Keratinocyte (primary cell): ENCODE results near the gene B4GALNT3. TPM values are rescaled to one million over a fixed set of nuclear protein-coding genes. Genes with fewer than 3 reads are reported as not detected.

ENCODE experiments used
- DNase-seq: peaks from one replicate; pipeline ENCODE4 v3.0.0-alpha.2; 2011; ENCODE audit warnings: low read depth, missing footprints, low spot score
- FAIRE-seq: peaks from 2 replicates; lab custom pipeline; 2011; peaks lifted over from hg19 to GRCh38; lab: Jason Lieb, UNC
- H2AFZ ChIP-seq: 2 replicates; pipeline ENCODE4 v1.6.0; 2012; ENCODE audit warnings: low read length, control low read depth, inconsistent platforms; ENCODE audit not compliant: control insufficient read depth
- H3K27ac ChIP-seq: 2 replicates; pipeline ENCODE4 v1.5.1; 2011; ENCODE audit warnings: low read length; ENCODE audit not compliant: control insufficient read depth, insufficient read depth
- H3K27me3 ChIP-seq: 3 replicates; pipeline ENCODE4 v1.6.0; 2011; ENCODE audit warnings: low read length; ENCODE audit not compliant: control insufficient read depth, insufficient read depth; ENCODE audit errors: extremely low read depth
- H3K36me3 ChIP-seq, 2 experiments: 2 replicates in 1 of 2; 3 replicates in 1 of 2; pipeline ENCODE4 v1.5.1; 2011; ENCODE audit warnings: low read length in 2 of 2, mild to moderate bottlenecking in 1 of 2; ENCODE audit not compliant: control insufficient read depth in 2 of 2, insufficient read depth in 2 of 2; ENCODE audit errors: extremely low read depth in 1 of 2
- H3K4me1 ChIP-seq: 3 replicates; pipeline ENCODE4 v1.5.1; 2011; ENCODE audit warnings: low read length; ENCODE audit not compliant: control insufficient read depth, insufficient read depth; ENCODE audit errors: extremely low read depth
- H3K4me2 ChIP-seq: 3 replicates; pipeline ENCODE4 v1.6.0; 2011; ENCODE audit warnings: low read depth, low read length; ENCODE audit not compliant: control insufficient read depth, insufficient read depth; ENCODE audit errors: extremely low read depth
- H3K4me3 ChIP-seq, 3 experiments: fragments of 200-600 bp in 1 of 3; sonication (generic) in 1 of 3; 2 replicates in 2 of 3; 3 replicates in 1 of 3; pipeline ENCODE4 v1.5.1; 2011 to 2016; ENCODE audit warnings: low read length in 3 of 3, mild to moderate bottlenecking in 3 of 3, control low read depth in 2 of 3, inconsistent platforms in 1 of 3, low read depth in 1 of 3, mixed read lengths in 1 of 3, mixed run types in 1 of 3, moderate library complexity in 1 of 3; ENCODE audit not compliant: control insufficient read depth in 2 of 3, insufficient read depth in 2 of 3; ENCODE audit errors: extremely low read depth in 1 of 3
- H3K79me2 ChIP-seq: 2 replicates; pipeline ENCODE4 v1.6.0; 2012; ENCODE audit warnings: low read length; ENCODE audit not compliant: control insufficient read depth, insufficient read depth
- H3K9ac ChIP-seq: 3 replicates; pipeline ENCODE4 v1.6.0; 2011; ENCODE audit warnings: low read length; ENCODE audit not compliant: control insufficient read depth, insufficient read depth; ENCODE audit errors: extremely low read depth
- H3K9me1 ChIP-seq: 3 replicates; pipeline ENCODE4 v1.6.0; 2011; ENCODE audit warnings: low read length; ENCODE audit not compliant: control insufficient read depth, insufficient read depth; ENCODE audit errors: extremely low read depth
- H3K9me3 ChIP-seq: 2 replicates; pipeline ENCODE4 v1.5.1; 2012; ENCODE audit warnings: low read depth, low read length; ENCODE audit not compliant: control insufficient read depth
- H4K20me1 ChIP-seq: 3 replicates; pipeline ENCODE4 v1.6.0; 2011; ENCODE audit warnings: low read length; ENCODE audit not compliant: control insufficient read depth, insufficient read depth; ENCODE audit errors: extremely low read depth
- CTCF ChIP-seq, 3 experiments: IDR thresholded peaks in 1 of 3; conservative IDR thresholded peaks in 1 of 3; optimal IDR thresholded peaks in 1 of 3; 2 replicates in 2 of 3; 3 replicates in 1 of 3; pipeline versions ENCODE3 to v1.5.1; 2011; ENCODE audit warnings: low read length in 3 of 3, mild to moderate bottlenecking in 3 of 3, moderate library complexity in 2 of 3, control low read depth in 1 of 3, inconsistent platforms in 1 of 3; ENCODE audit not compliant: insufficient read depth in 2 of 3; ENCODE audit errors: extremely low read depth in 1 of 3
- EZH2 ChIP-seq: IDR thresholded peaks from one replicate; pipeline ENCODE4 v1.6.1; 2012; ENCODE audit warnings: inconsistent platforms, mild to moderate bottlenecking, low read length, moderate library complexity
- dilution Hi-C: fragments of 300-500 bp; cut with MboI; formaldehyde crosslinking; loops from one replicate; pipeline ENCODE4 v1.7.0; 2020; ENCODE audit warnings: low sequenced_read_pairs; ENCODE audit not compliant: extremely low pct_ligation_motif_present
- polyA plus RNA-seq, 5 experiments: library from polyadenylated mRNA; depleted of rRNA in 3 of 5; stranded (reverse) in 3 of 5; stranded (forward) in 1 of 5; unstranded in 1 of 5; fragments of >200 nt; gene quantifications; 1 replicate in 1 of 5; 2 replicates in 3 of 5; 3 replicates in 1 of 5; pipeline versions ENCODE4 v1.2.1 to v1.2.3, GENCODE V29; 2011 to 2012; ENCODE audit warnings: missing spikeins in 2 of 5, low read depth in 1 of 5, low replicate concordance in 1 of 5

Gene B4GALNT3
- polyA plus RNA-seq, 1 donor (not counting 4 experiments of a cell fraction or from before 2014, with no cell fraction given): 7.5 TPM

- dilution Hi-C loops: no loop called here
- H3K9ac ChIP-seq: peak overlapping the region; percentile 48
These were observed 73.3 kb downstream of the B4GALNT3 start for GRCh38 chr12:532908-533565.

GRCh38 chr12:533718-534117, 74.0 kb downstream of the B4GALNT3 start:
- Histone ChIP-seq H3K27ac (peak overlapping the region; percentile 63), H3K4me2 (no peak overlapping the region), H3K9me3 (peaks cover 3% of the 10 kb centered on the region), H3K9ac (peak overlapping the region; percentile 48), H3K27me3 (no peaks in the 10 kb centered on the region), H3K4me1 (peaks cover 48% of the 10 kb centered on the region), H3K9me1 (peaks cover 2% of the 10 kb centered on the region), H3K79me2 (no peaks in the 10 kb centered on the region), H2AFZ (no peak overlapping the region), H3K4me3 (no peak overlapping the region), H3K36me3 (no peaks in the 10 kb centered on the region), H4K20me1 (no peaks in the 10 kb centered on the region)
- DNase-seq: no peak
- no peak for TF ChIP-seq EZH2
- no peak for TF ChIP-seq CTCF (optimal IDR thresholded peaks at IDR 0.05 in 1 of 3, IDR thresholded peaks at IDR 0.05 in 1 of 3, conservative IDR thresholded peaks at IDR 0.05 in 1 of 3; ENCODE audit: extremely low read depth in 1 of 3, insufficient read depth in 2 of 3, low read length in 3 of 3)
- FAIRE-seq: no peak
- dilution Hi-C loops: no loop called here

More at GRCh38 chr12:532908-533565, 73.3 kb downstream of the B4GALNT3 start:
- Histone ChIP-seq H3K9me3 (peaks cover 3% of the 10 kb centered on the region), H2AFZ (no peak overlapping the region), H3K27me3 (no peaks in the 10 kb centered on the region), H3K79me2 (no peaks in the 10 kb centered on the region), H3K4me1 (peaks cover 41% of the 10 kb centered on the region), H4K20me1 (no peaks in the 10 kb centered on the region), H3K9me1 (peaks cover 2% of the 10 kb centered on the region), H3K27ac (peak overlapping the region; percentile 88), H3K4me3 (no peak overlapping the region), H3K36me3 (no peaks in the 10 kb centered on the region), H3K4me2 (peak overlapping the region; percentile 31)
- peak; percentile 87 for FAIRE-seq
- TF ChIP-seq EZH2: no peak
- no peak for TF ChIP-seq CTCF (optimal IDR thresholded peaks at IDR 0.05 in 1 of 3, IDR thresholded peaks at IDR 0.05 in 1 of 3, conservative IDR thresholded peaks at IDR 0.05 in 1 of 3; ENCODE audit: extremely low read depth in 1 of 3, insufficient read depth in 2 of 3, low read length in 3 of 3)
- peak; percentile 98 for DNase-seq
